ENCODE measurements around the gene UCK2.

Gene UCK2

GRCh38 chr1:165915480-165915879 lies 88.1 kb downstream of the UCK2 start:
- no peaks in the 10 kb centered on the region for H3K4me1 ChIP-seq
- no peak overlapping the region for H2AFZ ChIP-seq
- H3K4me2 ChIP-seq (ENCODE audit: low read length) = no peak overlapping the region
- no peak overlapping the region for H3K4me3 ChIP-seq (ENCODE audit: low read depth, low read length)
- H3K27me3 ChIP-seq (ENCODE audit: control insufficient read depth, insufficient read depth, low read length) = no peaks in the 10 kb centered on the region
- no peak for TF ChIP-seq CTCF (IDR thresholded peaks at IDR 0.05)
- H3K9me3 ChIP-seq (ENCODE audit: control insufficient read depth, low read length) = no peaks in the 10 kb centered on the region
- H3K79me2 ChIP-seq = no peaks in the 10 kb centered on the region
- H3K9ac ChIP-seq = no peak overlapping the region
- H3K36me3 ChIP-seq (ENCODE audit: control insufficient read depth, insufficient read depth, low read length) = no peaks in the 10 kb centered on the region
- no peak overlapping the region for H3K27ac ChIP-seq

- Histone ChIP-seq H3K36me3 (ENCODE audit: control insufficient read depth, insufficient read depth, low read length) (no peaks in the 10 kb centered on the region), H2AFZ (no peak overlapping the region), H3K4me2 (ENCODE audit: low read length) (no peak overlapping the region), H3K27me3 (ENCODE audit: control insufficient read depth, insufficient read depth, low read length) (no peaks in the 10 kb centered on the region), H3K9ac (no peak overlapping the region), H3K4me1 (no peaks in the 10 kb centered on the region), H3K4me3 (ENCODE audit: low read depth, low read length) (no peak overlapping the region), H3K27ac (no peak overlapping the region), H3K79me2 (no peaks in the 10 kb centered on the region), H3K9me3 (ENCODE audit: control insufficient read depth, low read length) (no peaks in the 10 kb centered on the region)
- TF ChIP-seq CTCF (IDR thresholded peaks at IDR 0.05) = no peak
Observed at GRCh38 chr1:165915932-165916348, 88.5 kb downstream of the UCK2 start.

- Histone ChIP-seq H3K4me2 (ENCODE audit: low read length) (no peak overlapping the region), H2AFZ (no peak overlapping the region)
- TF ChIP-seq CTCF (IDR thresholded peaks at IDR 0.05) = no peak
Observed at GRCh38 chr1:165917166-165917565, 89.8 kb downstream of the UCK2 start.

GRCh38 chr1:165924117-165924516 lies 96.7 kb downstream of the UCK2 start:
- Histone ChIP-seq H3K4me2 (ENCODE audit: low read length) (no peak overlapping the region), H3K9ac (no peak overlapping the region), H3K36me3 (ENCODE audit: control insufficient read depth, insufficient read depth, low read length) (no peaks in the 10 kb centered on the region), H3K9me3 (ENCODE audit: control insufficient read depth, low read length) (no peaks in the 10 kb centered on the region), H3K79me2 (no peaks in the 10 kb centered on the region), H3K4me3 (ENCODE audit: low read depth, low read length) (no peak overlapping the region), H3K27me3 (ENCODE audit: control insufficient read depth, insufficient read depth, low read length) (no peaks in the 10 kb centered on the region), H3K4me1 (no peaks in the 10 kb centered on the region), H3K27ac (no peak overlapping the region), H2AFZ (no peak overlapping the region)
- no peak for TF ChIP-seq CTCF (IDR thresholded peaks at IDR 0.05)

More at GRCh38 chr1:165917166-165917565, 89.8 kb downstream of the UCK2 start:
- H3K79me2 ChIP-seq = no peaks in the 10 kb centered on the region
- no peak overlapping the region for H3K4me3 ChIP-seq (ENCODE audit: low read depth, low read length)
- no peaks in the 10 kb centered on the region for H3K27me3 ChIP-seq (ENCODE audit: control insufficient read depth, insufficient read depth, low read length)
- no peaks in the 10 kb centered on the region for H3K9me3 ChIP-seq (ENCODE audit: control insufficient read depth, low read length)
- H3K9ac ChIP-seq = no peak overlapping the region
- H3K36me3 ChIP-seq (ENCODE audit: control insufficient read depth, insufficient read depth, low read length) = no peaks in the 10 kb centered on the region
- no peak overlapping the region for H3K27ac ChIP-seq
- no peaks in the 10 kb centered on the region for H3K4me1 ChIP-seq

GRCh38 chr1:165925498-165926079 lies 98.2 kb downstream of the UCK2 start:
- Histone ChIP-seq H3K9me3 (ENCODE audit: control insufficient read depth, low read length) (no peaks in the 10 kb centered on the region), H3K36me3 (ENCODE audit: control insufficient read depth, insufficient read depth, low read length) (no peaks in the 10 kb centered on the region), H3K9ac (no peak overlapping the region)

More at GRCh38 chr1:165925498-165926079, 98.2 kb downstream of the UCK2 start:
- H2AFZ ChIP-seq = no peak overlapping the region
- H3K79me2 ChIP-seq = no peaks in the 10 kb centered on the region
- H3K4me3 ChIP-seq (ENCODE audit: low read depth, low read length) = no peak overlapping the region
- H3K4me2 ChIP-seq (ENCODE audit: low read length) = no peak overlapping the region
- no peak for TF ChIP-seq CTCF (IDR thresholded peaks at IDR 0.05)
- H3K4me1 ChIP-seq = no peaks in the 10 kb centered on the region
- H3K27ac ChIP-seq = no peak overlapping the region
- no peaks in the 10 kb centered on the region for H3K27me3 ChIP-seq (ENCODE audit: control insufficient read depth, insufficient read depth, low read length)

Measured in parathyroid adenoma (tissue), 2 donors.